IMR-90 (cell line): Measurements from ENCODE around the gene AANAT. TPM values are rescaled to one million over a fixed set of nuclear protein-coding genes. Genes with fewer than 3 reads are reported as not detected.

Experiments used
- ATAC-seq: fragments of 200-7000 bp; cut with Tn5 transposase; 2 replicates; pipeline ENCODE4 v1.9.1; 2020; ENCODE audit warnings: low read depth, mild to moderate bottlenecking, moderate library complexity
- BruUV-seq: library from RNA; stranded (reverse); fragments of 400-500 nt; replicated peaks from 2 replicates; lab custom pipeline; 2021; lab: Mats Ljungman, UMichigan
- CTCF ChIA-PET: fragments of 300-600 bp; formaldehyde crosslinking; extraction: SDS; loops from one replicate; lab custom pipeline; 2021; ENCODE audit warnings: antibody characterized with exemption; lab: Yijun Ruan, JAX
- POLR2A ChIA-PET: fragments of 300-600 bp; sonication (Branson Sonifier 250); formaldehyde crosslinking; loops from one replicate; lab custom pipeline; 2022; ENCODE audit warnings: antibody characterized with exemption; ENCODE audit not compliant: unreplicated experiment; lab: Charles Lee
- DNase-seq: peaks from one replicate; pipeline ENCODE4 v3.0.0; 2013
- H2AFZ ChIP-seq: replicated peaks from 2 replicates; pipeline ENCODE3; 2013; ENCODE audit warnings: low read length, mild to moderate bottlenecking; ENCODE audit not compliant: poor library complexity
- H2AK5ac ChIP-seq: 2 replicates; pipeline ENCODE4 v1.6.1; 2013; ENCODE audit warnings: low read depth, low read length, inconsistent platforms
- H2AK9ac ChIP-seq: replicated peaks from 2 replicates; pipeline ENCODE3; 2013; ENCODE audit warnings: mild to moderate bottlenecking, low read depth, low read length, moderate library complexity; ENCODE audit not compliant: poor library complexity
- H2BK120ac ChIP-seq: 2 replicates; pipeline ENCODE4 v1.6.1; 2013; ENCODE audit warnings: low read depth, low read length, inconsistent platforms
- H2BK15ac ChIP-seq: 3 replicates; pipeline ENCODE4 v1.6.1; 2013; ENCODE audit warnings: low read depth, low read length, inconsistent platforms
- H2BK20ac ChIP-seq: 2 replicates; pipeline ENCODE4 v1.6.1; 2013; ENCODE audit warnings: low read depth, mild to moderate bottlenecking, inconsistent platforms, low read length, moderate library complexity
- H2BK5ac ChIP-seq: 2 replicates; pipeline ENCODE4 v1.6.1; 2013; ENCODE audit warnings: mild to moderate bottlenecking, low read depth, low read length, inconsistent platforms; ENCODE audit not compliant: poor library complexity, severe bottlenecking
- H3K14ac ChIP-seq: replicated peaks from 2 replicates; pipeline ENCODE4 v1.6.1; 2013; ENCODE audit warnings: low read depth, low read length, inconsistent platforms
- H3K18ac ChIP-seq: 2 replicates; pipeline ENCODE4 v1.6.1; 2013; ENCODE audit warnings: low read depth, low read length, control low read depth
- H3K23ac ChIP-seq: 2 replicates; pipeline ENCODE4 v1.6.1; 2013; ENCODE audit warnings: low read depth, low read length, inconsistent platforms
- H3K27ac ChIP-seq: 2 replicates; pipeline ENCODE4 v1.5.1; 2013; ENCODE audit warnings: mild to moderate bottlenecking, control low read depth, low read length; ENCODE audit not compliant: insufficient read depth
- H3K27me3 ChIP-seq: 2 replicates; pipeline ENCODE4 v1.6.1; 2013; ENCODE audit warnings: low read length; ENCODE audit not compliant: control insufficient read depth, insufficient read depth
- H3K36me3 ChIP-seq: 2 replicates; pipeline ENCODE4 v1.6.1; 2013; ENCODE audit warnings: low read length, mixed read lengths; ENCODE audit not compliant: control insufficient read depth, insufficient read depth
- H3K4ac ChIP-seq: 2 replicates; pipeline ENCODE4 v1.6.1; 2013; ENCODE audit warnings: low read depth, low read length, inconsistent platforms
- H3K4me1 ChIP-seq: 2 replicates; pipeline ENCODE4 v1.6.1; 2013; ENCODE audit warnings: low read length, mixed read lengths; ENCODE audit not compliant: control insufficient read depth, insufficient read depth
- H3K4me2 ChIP-seq: 2 replicates; pipeline ENCODE4 v1.6.1; 2013; ENCODE audit warnings: low read depth, mild to moderate bottlenecking, control low read depth, low read length, moderate library complexity
- H3K4me3 ChIP-seq: 2 replicates; pipeline ENCODE4 v1.5.1; 2013; ENCODE audit warnings: low read depth, mild to moderate bottlenecking, control low read depth, low read length, moderate library complexity; ENCODE audit not compliant: insufficient read depth
- H3K56ac ChIP-seq: 2 replicates; pipeline ENCODE4 v1.6.1; 2013; ENCODE audit warnings: low read length, inconsistent platforms; ENCODE audit not compliant: insufficient read depth; ENCODE audit errors: extremely low read depth
- H3K79me1 ChIP-seq, 2 experiments: 2 replicates each; pipeline ENCODE4 v1.6.1; 2013; ENCODE audit warnings: low read length in 2 of 2, inconsistent platforms in 1 of 2, low read depth in 1 of 2
- H3K9ac ChIP-seq: 2 replicates; pipeline ENCODE4 v1.6.1; 2013; ENCODE audit warnings: low read depth, low read length, control low read depth
- H3K9me1 ChIP-seq: 2 replicates; pipeline ENCODE4 v1.6.1; 2013; ENCODE audit warnings: low read length, inconsistent platforms; ENCODE audit not compliant: insufficient read depth
- H3K9me3 ChIP-seq: 2 replicates; pipeline ENCODE4 v1.6.1; 2013; ENCODE audit warnings: low read length; ENCODE audit not compliant: control insufficient read depth, insufficient read depth
- H4K20me1 ChIP-seq: 2 replicates; pipeline ENCODE4 v1.6.1; 2013; ENCODE audit warnings: low read length, inconsistent platforms; ENCODE audit not compliant: insufficient read depth
- H4K5ac ChIP-seq: 2 replicates; pipeline ENCODE4 v1.6.1; 2013; ENCODE audit warnings: mild to moderate bottlenecking, low read depth, low read length, control low read depth
- H4K8ac ChIP-seq, 2 experiments: 2 replicates each; pipeline ENCODE4 v1.6.1; 2013; ENCODE audit warnings: low read depth in 2 of 2, low read length in 2 of 2, control low read depth in 1 of 2, inconsistent platforms in 1 of 2
- H4K91ac ChIP-seq: 2 replicates; pipeline ENCODE4 v1.6.1; 2013; ENCODE audit warnings: low read depth, low read length, inconsistent platforms; ENCODE audit not compliant: insufficient read depth
- BHLHE40 ChIP-seq: fragments of 150-350 bp; IDR thresholded peaks from 2 replicates; pipeline ENCODE4 v1.6.1; 2016; ENCODE audit warnings: mild to moderate bottlenecking, low read depth, low read length
- CEBPB ChIP-seq: IDR thresholded peaks from 2 replicates; pipeline ENCODE4 v1.6.1; 2012; ENCODE audit warnings: low read depth, low read length, improper control_type of control experiment
- CTCF ChIP-seq: conservative IDR thresholded peaks from 2 replicates; pipeline ENCODE4 v1.5.1; 2012; ENCODE audit warnings: mild to moderate bottlenecking, low read depth, low read length, improper control_type of control experiment
- MAFK ChIP-seq: IDR thresholded peaks from 2 replicates; pipeline ENCODE4 v1.6.1; 2012; ENCODE audit warnings: low read depth, low read length, improper control_type of control experiment
- MAZ ChIP-seq: IDR thresholded peaks from 2 replicates; pipeline ENCODE4 v1.6.1; 2012; ENCODE audit warnings: low read depth, mild to moderate bottlenecking, low read length, improper control_type of control experiment, moderate library complexity, borderline replicate concordance
- NFE2L2 ChIP-seq: fragments of 150-350 bp; IDR thresholded peaks from 2 replicates; pipeline ENCODE4 v1.6.1; 2016; ENCODE audit warnings: low read depth, mild to moderate bottlenecking, low read length
- POLR2A ChIP-seq: IDR thresholded peaks from 2 replicates; pipeline ENCODE4 v1.6.1; 2012; ENCODE audit warnings: mild to moderate bottlenecking, low read depth, low read length
- RAD21 ChIP-seq: IDR thresholded peaks from 2 replicates; pipeline ENCODE4 v1.6.1; 2012; ENCODE audit warnings: low read length, improper control_type of control experiment
- RCOR1 ChIP-seq: IDR thresholded peaks from 2 replicates; pipeline ENCODE4 v1.6.1; 2012; ENCODE audit warnings: mild to moderate bottlenecking, low read length, improper control_type of control experiment; ENCODE audit not compliant: insufficient replicate concordance
- SMC3 ChIP-seq: fragments of 150-350 bp; IDR thresholded peaks from 2 replicates; pipeline ENCODE4 v1.6.1; 2016; ENCODE audit warnings: low read depth, mild to moderate bottlenecking, antibody characterized with exemption, low read length, moderate library complexity
- WGBS, 2 experiments: methylation state at CpG; one replicate each; pipeline versions ENCODE4 v1.1.5 to v1.1.7; 2013; ENCODE audit warnings: missing lambda C conversion rate in 2 of 2; ENCODE audit not compliant: insufficient read length in 1 of 2; ENCODE audit errors: extremely low coverage in 2 of 2; 5-methylcytosine and 5-hydroxymethylcytosine counted together
- dilution Hi-C: fragments of 300-500 bp; cut with HindIII; formaldehyde crosslinking; loops from one replicate; pipeline ENCODE4 v1.14.3; 2018; ENCODE audit warnings: low sequenced_read_pairs; ENCODE audit not compliant: unreplicated experiment
- in situ Hi-C: fragments of 300-500 bp; cut with MboI; formaldehyde crosslinking; loops from 3 replicates; pipeline ENCODE4 v1.14.3; 2019; ENCODE audit warnings: low sequenced_read_pairs, inconsistent platforms, mixed read lengths
- intact Hi-C: fragments of 100-400 bp; cut with micrococcal nuclease; formaldehyde crosslinking; loops from 2 replicates; pipeline ENCODE4 v1.10.0; 2022
- polyA plus RNA-seq, 3 experiments: library from polyadenylated mRNA; depleted of rRNA; stranded (reverse); fragments of >200 nt; gene quantifications; 2 replicates each; pipeline ENCODE4 v1.2.3, GENCODE V29; 2012; ENCODE audit warnings: low replicate concordance in 1 of 3
- total RNA-seq: library from RNA; depleted of rRNA; stranded (reverse); fragments of >200 nt; gene quantifications from 2 replicates; pipeline ENCODE4 v1.2.3, GENCODE V29; 2012
- TF ChIP-seq, protein P1 (sequence below): fragments of 150-350 bp; IDR thresholded peaks from 2 replicates; pipeline ENCODE4 v1.6.1; 2017; ENCODE audit warnings: mild to moderate bottlenecking, antibody characterized with exemption, low read length, low read depth

Gene AANAT
- total and polyA plus RNA-seq, 2 of the 4 experiments (the other 2 are of a cell fraction): 0.21 TPM; not detected in 1

DNA sequence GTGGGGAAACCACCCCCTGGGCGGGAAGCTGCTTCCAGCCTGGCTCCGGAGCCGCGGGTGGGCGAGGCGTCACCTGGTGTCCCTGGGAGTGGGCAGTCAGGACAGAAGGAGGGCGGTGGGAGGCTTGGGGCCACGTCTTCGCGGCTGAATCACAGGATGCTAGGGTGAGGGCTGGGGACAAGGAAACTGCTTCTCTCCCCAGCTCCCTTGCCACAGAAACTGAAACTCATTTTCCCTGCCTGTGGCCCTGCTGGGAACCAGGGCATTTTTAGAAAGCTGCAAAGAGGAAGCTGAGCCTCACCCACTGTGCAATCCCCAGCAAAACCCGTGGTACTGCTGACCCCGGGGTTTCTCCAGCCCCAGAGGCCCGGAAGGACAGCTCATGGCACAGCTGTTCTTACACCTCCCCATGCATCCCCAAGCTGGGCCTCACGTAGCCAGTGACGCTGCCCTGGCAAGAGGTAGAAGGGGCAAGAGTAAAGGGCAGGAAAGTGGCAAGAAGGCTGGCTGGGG, 25.6 kb downstream of the AANAT start (continued):
- peak; percentile 62; the same call in 1 of the 2 replicates for TF ChIP-seq CEBPB

- Histone ChIP-seq H3K18ac (peak overlapping the region; percentile 29), H4K20me1 (no peaks in the 10 kb centered on the region), H2AK5ac (peak overlapping the region; percentile 71), H3K23ac (no peak overlapping the region; the same call in 1 of the 2 replicates), H3K9me1 (peaks cover 7% of the 10 kb centered on the region), H3K4me2 (no peak overlapping the region), H2AFZ (peak overlapping the region; percentile 87), H4K8ac (peak overlapping the region; percentile 74 to 93; a peak in 3 of 4 replicates), H2BK20ac (peak overlapping the region; percentile 36; the same call in 1 of the 2 replicates), H3K4me1 (peaks cover 26% of the 10 kb centered on the region), H3K9me3 (no peaks in the 10 kb centered on the region), H3K27me3 (no peaks in the 10 kb centered on the region), H3K4me3 (no peak overlapping the region), H3K79me1 (peaks cover 0 to 17% of the 10 kb centered on the region in 2 experiments; a peak in 3 of 4 replicates), H3K14ac (peak overlapping the region; percentile 68), H4K5ac (peak overlapping the region; percentile 66), H3K36me3 (no peaks in the 10 kb centered on the region), H4K91ac (peak overlapping the region; percentile 47; the same call in 1 of the 2 replicates), H3K9ac (peak overlapping the region; percentile 62; the same call in 1 of the 2 replicates), H2AK9ac (peak overlapping the region; percentile 69), H2BK15ac (no peak overlapping the region), H2BK120ac (peak overlapping the region; percentile 79; the same call in 1 of the 2 replicates), H3K27ac (peak overlapping the region; percentile 46), H3K4ac (peak overlapping the region; percentile 68; the same call in 1 of the 2 replicates), H3K56ac (no peak overlapping the region), H2BK5ac (peak overlapping the region; percentile 62)
- no peak for ATAC-seq
- BruUV-seq: no TSS peak
- CTCF ChIA-PET: interaction anchor here (0.6 kb wide), 1 partner anchor 123 kb away, joined by 5 read pairs; no protein-coding TSS in a partner anchor
- 73% methylated on average over 3 of the region's 21 CpGs; no CpG with 5 or more reads in 1 of the 2 experiments for WGBS, 2 experiments
- dilution Hi-C loops (no loop called here), in situ Hi-C loops (no loop called here), intact Hi-C loops (no loop called here)
- POLR2A ChIA-PET: no interaction called here
- DNase-seq: no peak
- TF ChIP-seq, protein P1, sequence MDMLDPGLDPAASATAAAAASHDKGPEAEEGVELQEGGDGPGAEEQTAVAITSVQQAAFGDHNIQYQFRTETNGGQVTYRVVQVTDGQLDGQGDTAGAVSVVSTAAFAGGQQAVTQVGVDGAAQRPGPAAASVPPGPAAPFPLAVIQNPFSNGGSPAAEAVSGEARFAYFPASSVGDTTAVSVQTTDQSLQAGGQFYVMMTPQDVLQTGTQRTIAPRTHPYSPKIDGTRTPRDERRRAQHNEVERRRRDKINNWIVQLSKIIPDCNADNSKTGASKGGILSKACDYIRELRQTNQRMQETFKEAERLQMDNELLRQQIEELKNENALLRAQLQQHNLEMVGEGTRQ: no peak
- TF ChIP-seq RAD21 (no peak), MAFK (no peak), RCOR1 (no peak), POLR2A (no peak), SMC3 (no peak), BHLHE40 (no peak), CTCF (no peak), MAZ (no peak), NFE2L2 (no peak)
Observed at GRCh38 chr17:76493505-76494167, 26.2 kb downstream of the AANAT start.
